K562 (cell line): Measurements from ENCODE around the gene RAE1. TPM values are rescaled to one million over a fixed set of nuclear protein-coding genes. Genes with fewer than 3 reads are reported as not detected.

Source experiments
- ATAC-seq: fragments of 200-7000 bp; cut with Tn5 transposase; 3 replicates; pipeline ENCODE4 v1.9.1; 2020; ENCODE audit warnings: moderate library complexity
- BruUV-seq: library from RNA; stranded (reverse); fragments of 400-500 nt; replicated peaks from 2 replicates; lab custom pipeline; 2021; lab: Mats Ljungman, UMichigan
- CTCF ChIA-PET: fragments of 300-600 bp; formaldehyde crosslinking; extraction: SDS; loops from one replicate; lab custom pipeline; 2021; ENCODE audit warnings: low intra/inter-chr PET ratio; lab: Yijun Ruan, JAX
- POLR2A ChIA-PET: fragments of 300-600, 350-650 bp; sonication (Branson Sonifier 250); formaldehyde crosslinking; extraction: SDS; loops from one replicate; lab custom pipeline; 2021; ENCODE audit warnings: antibody characterized with exemption, inconsistent platforms; lab: Yijun Ruan, JAX
- DNase-seq, 4 experiments: peaks; one replicate each; pipeline versions ENCODE4 v3.0.0 to v3.0.0-alpha.2; 2011 to 2018; ENCODE audit warnings: low spot score in 3 of 4, mixed read lengths in 3 of 4; ENCODE audit errors: extremely low read depth in 1 of 4
- FAIRE-seq: peaks from 2 replicates; lab custom pipeline; 2011; peaks lifted over from hg19 to GRCh38; lab: Jason Lieb, UNC
- H2AFZ ChIP-seq: 2 replicates; pipeline ENCODE4 v1.6.0; 2011; ENCODE audit warnings: low read depth, low read length, control low read depth, inconsistent platforms
- H3K27ac ChIP-seq: fragments of 200-600 bp; 3 replicates; pipeline ENCODE4 v1.8.0; 2011; ENCODE audit warnings: low read depth, mild to moderate bottlenecking, control low read depth, inconsistent platforms, low read length, moderate library complexity, mixed read lengths; ENCODE audit errors: extremely low read depth
- H3K27me3 ChIP-seq, 2 experiments: fragments of 300-600 bp in 1 of 2; 2 replicates in 1 of 2; 3 replicates in 1 of 2; pipeline versions ENCODE4 v1.6.0 to v1.8.0; 2011; ENCODE audit warnings: inconsistent platforms in 2 of 2, low read length in 2 of 2, mild to moderate bottlenecking in 1 of 2, mixed read lengths in 1 of 2, moderate library complexity in 1 of 2; ENCODE audit not compliant: control insufficient read depth in 2 of 2, insufficient read depth in 2 of 2
- H3K36me3 ChIP-seq: fragments of 300-600 bp; 3 replicates; pipeline ENCODE4 v1.8.0; 2011; ENCODE audit warnings: mild to moderate bottlenecking, low read length, inconsistent platforms; ENCODE audit not compliant: control insufficient read depth, insufficient read depth
- H3K4me1 ChIP-seq, 2 experiments: fragments of 200-600 bp in 1 of 2; replicated peaks in 1 of 2; 2 replicates in 1 of 2; 3 replicates in 1 of 2; pipeline versions ENCODE4 v1.5.1 to v1.8.0; 2011; ENCODE audit warnings: inconsistent platforms in 2 of 2, low read length in 2 of 2, mild to moderate bottlenecking in 1 of 2, mixed read lengths in 1 of 2, moderate library complexity in 1 of 2; ENCODE audit not compliant: control insufficient read depth in 2 of 2, insufficient read depth in 2 of 2
- H3K4me2 ChIP-seq: 2 replicates; pipeline ENCODE4 v1.6.1; 2011; ENCODE audit warnings: low read length, control low read depth, inconsistent platforms, mixed read lengths; ENCODE audit not compliant: insufficient read depth
- H3K4me3 ChIP-seq: fragments of 200-600 bp; sonication (generic), shearing (Covaris generic); 2 replicates; pipeline ENCODE4 v1.5.1; 2016; ENCODE audit warnings: control low read depth, inconsistent platforms
- H3K79me2 ChIP-seq: fragments of 200-600 bp; 3 replicates; pipeline ENCODE4 v1.8.0; 2011; ENCODE audit warnings: low read length, inconsistent platforms; ENCODE audit not compliant: control insufficient read depth, insufficient read depth
- H3K9ac ChIP-seq, 2 experiments: 2 replicates each; pipeline versions ENCODE4 v1.6.0 to v1.6.1; 2011; ENCODE audit warnings: low read depth in 2 of 2, low read length in 2 of 2, control low read depth in 1 of 2, inconsistent platforms in 1 of 2, mild to moderate bottlenecking in 1 of 2, mixed read lengths in 1 of 2; ENCODE audit not compliant: insufficient read depth in 1 of 2
- H3K9me1 ChIP-seq: one replicate; pipeline ENCODE4 v1.6.0; 2011; ENCODE audit warnings: inconsistent platforms, mild to moderate bottlenecking, low read length, moderate library complexity; ENCODE audit not compliant: control insufficient read depth, insufficient read depth
- H3K9me3 ChIP-seq: replicated peaks from 2 replicates; pipeline ENCODE4 v1.5.1; 2011; ENCODE audit warnings: low read depth, low read length, inconsistent platforms; ENCODE audit not compliant: control insufficient read depth, insufficient read depth
- H4K20me1 ChIP-seq: replicated peaks from 2 replicates; pipeline ENCODE4 v1.6.1; 2011; ENCODE audit warnings: low read length, inconsistent platforms, mixed read lengths; ENCODE audit not compliant: control insufficient read depth, insufficient read depth
- BCOR ChIP-seq: fragments of 450-650 bp; IDR thresholded peaks from 2 replicates; pipeline ENCODE4 v1.6.1; 2016
- HDAC8 ChIP-seq: fragments of 450-650 bp; IDR thresholded peaks from 2 replicates; pipeline ENCODE4 v1.6.1; 2016; ENCODE audit warnings: mild to moderate bottlenecking, missing genetic modification characterization, moderate library complexity, missing compliant biosample characterization
- KDM1A ChIP-seq, 2 experiments: fragments of 450-650 bp; IDR thresholded peaks; 2 replicates each; pipeline ENCODE4 v1.6.1; 2016; ENCODE audit warnings: mild to moderate bottlenecking in 2 of 2
- KDM4B ChIP-seq, 2 experiments: fragments of 450-650 bp in 1 of 2; sonication (generic) in 1 of 2; IDR thresholded peaks; 2 replicates each; pipeline ENCODE4 v1.6.1; 2016 to 2017; ENCODE audit warnings: borderline replicate concordance in 2 of 2, antibody characterized with exemption in 1 of 2, low read depth in 1 of 2, mild to moderate bottlenecking in 1 of 2
- KLF10 ChIP-seq: fragments of 250-450 bp; sonication (Bioruptor Pico); IDR thresholded peaks from 2 replicates; pipeline ENCODE4 v1.6.1; 2021; ENCODE audit warnings: matching md5 sums
- MAFF ChIP-seq: IDR thresholded peaks from 2 replicates; pipeline ENCODE4 v1.6.1; 2012; ENCODE audit warnings: low read length, improper control_type of control experiment
- MITF ChIP-seq: IDR thresholded peaks from 2 replicates; pipeline ENCODE4 v1.6.1; 2014; ENCODE audit warnings: antibody characterized with exemption
- NRF1 ChIP-seq, 2 experiments: fragments of 450-650 bp; IDR thresholded peaks in 1 of 2; conservative IDR thresholded peaks in 1 of 2; 2 replicates each; pipeline ENCODE4 v1.6.1; 2014; ENCODE audit warnings: mild to moderate bottlenecking in 2 of 2
- NUFIP1 ChIP-seq: fragments of 450-650 bp; IDR thresholded peaks from 2 replicates; pipeline ENCODE4 v1.6.1; 2018; ENCODE audit not compliant: partially characterized antibody
- OTX1 ChIP-seq: fragments of 450-650 bp; formaldehyde crosslinking; IDR thresholded peaks from 2 replicates; pipeline ENCODE4 v1.4.0; 2022; ENCODE audit warnings: mild to moderate bottlenecking
- POLR2AphosphoS2 ChIP-seq: IDR thresholded peaks from 2 replicates; pipeline ENCODE4 v1.6.1; 2012; ENCODE audit warnings: low read length, improper control_type of control experiment
- POLR2G ChIP-seq: fragments of 200-400 bp; formaldehyde crosslinking; IDR thresholded peaks from 2 replicates; pipeline ENCODE4 v1.6.1; 2017; ENCODE audit warnings: low read depth, mild to moderate bottlenecking, antibody characterized with exemption, low read length, moderate library complexity
- TFAM ChIP-seq: fragments of 250-450 bp; sonication (Bioruptor Pico); conservative IDR thresholded peaks from 2 replicates; pipeline ENCODE4 v1.5.0; 2021; ENCODE audit warnings: mild to moderate bottlenecking, moderate library complexity
- U2AF1 ChIP-seq: fragments of 200-400 bp; formaldehyde crosslinking; optimal IDR thresholded peaks from 2 replicates; pipeline ENCODE3; 2017; ENCODE audit warnings: mild to moderate bottlenecking, low read depth, low read length, moderate library complexity
- ZC3H8 ChIP-seq: fragments of 450-650 bp; IDR thresholded peaks from 2 replicates; pipeline ENCODE4 v1.6.1; 2017
- ZFP30 ChIP-seq: fragments of 250-450 bp; sonication (Bioruptor Pico); IDR thresholded peaks from 2 replicates; pipeline ENCODE4 v1.8.0; 2022; ENCODE audit warnings: moderate library complexity, mild to moderate bottlenecking, inconsistent platforms, borderline replicate concordance
- ZNF217 ChIP-seq: sonication (generic); formaldehyde crosslinking; IDR thresholded peaks from 2 replicates; pipeline ENCODE4 v1.8.0; 2022; ENCODE audit warnings: mild to moderate bottlenecking, missing genetic modification reagents
- WGBS: fragments of 100-300 bp; shearing (Covaris generic); methylation state at CpG from one replicate; pipeline ENCODE4 v1.1.6; 2016; ENCODE audit warnings: low coverage, mixed read lengths; ENCODE audit not compliant: insufficient coverage; ENCODE audit errors: missing lambda C conversion rate; 5-methylcytosine and 5-hydroxymethylcytosine counted together
- in situ Hi-C: fragments of 300-500 bp; cut with MboI; formaldehyde crosslinking; loops from 4 replicates; pipeline ENCODE4 v1.15.0; 2018; ENCODE audit warnings: inconsistent platforms, mixed read lengths
- intact Hi-C: fragments of 100-400 bp; cut with micrococcal nuclease; formaldehyde crosslinking; loops from 2 replicates; pipeline ENCODE4 v1.14.2; 2022
- polyA plus RNA-seq, 8 experiments: library from polyadenylated mRNA; depleted of rRNA in 4 of 8; stranded (reverse) in 5 of 8; unstranded in 3 of 8; fragments of >200 nt; fragmentation: Nextera tagmentation in 2 of 8; fragmentation: Illumina TruSeq in 1 of 8; extraction: Ambion mirVana in 2 of 8; extraction: Trizol in 1 of 8; gene quantifications; 2 replicates each; pipeline versions ENCODE4 v1.2.1 to v1.2.3, GENCODE V29; 2011 to 2014; ENCODE audit warnings: inconsistent platforms in 1 of 8, missing spikeins in 1 of 8
- total RNA-seq, 7 experiments: library from RNA; depleted of rRNA in 6 of 7; stranded (reverse); fragments of >200 nt in 6 of 7; fragmentation: Illumina TruSeq in 2 of 7; extraction: Trizol in 2 of 7; gene quantifications; 2 replicates each; pipeline versions ENCODE4 v1.2.1 to v1.2.3, GENCODE V29; 2011 to 2021; ENCODE audit warnings: low replicate concordance in 1 of 7

The RAE1 gene
- total and polyA plus RNA-seq, 9 of the 15 experiments (the other 6 are each of a cell fraction or from before 2014, with no cell fraction given), result 33.7 to 248 (median 77.7) TPM

GRCh38 chr20:57416296-57417022 is 65.4 kb downstream of the RAE1 start:
- peak overlapping the region; percentile 87; the same call in 1 of the 2 replicates for H2AFZ ChIP-seq
- CTCF ChIA-PET, result no interaction called here
- in situ Hi-C loops, result no loop called here
- intact Hi-C loops, result no loop called here
- FAIRE-seq (no peak), ATAC-seq (no peak), DNase-seq (no peak)
- no peak overlapping the region for H3K4me3 ChIP-seq
- H3K79me2 ChIP-seq, result no peaks in the 10 kb centered on the region
- H3K27ac ChIP-seq, result no peak overlapping the region; the same call in 2 of the 3 replicates
- H3K4me1 ChIP-seq, result peaks cover 65 to 66% of the 10 kb centered on the region in 2 experiments
- no peaks in the 10 kb centered on the region for H3K36me3 ChIP-seq
- no peaks in the 10 kb centered on the region for H4K20me1 ChIP-seq
- H3K4me2 ChIP-seq, result no peak overlapping the region
- peak overlapping the region in 1 of 2 experiments; percentile 74; a peak in 1 of 4 replicates for H3K9ac ChIP-seq
- H3K27me3 ChIP-seq, result no peaks in the 10 kb centered on the region
- no peaks in the 10 kb centered on the region for H3K9me1 ChIP-seq
- WGBS, result 74% methylated on average over 14 of the region's 15 CpGs
- H3K9me3 ChIP-seq, result no peaks in the 10 kb centered on the region
- no TSS peak for BruUV-seq
- POLR2A ChIA-PET, result interaction anchor here (0.6 to 1.7 kb wide), 4 partner anchors 15 to 22 kb away, joined by 3 to 6 read pairs (median 4); no protein-coding TSS in a partner anchor
- no peak for TF ChIP-seq TFAM (CRISPR knock-in tag)
- TF ChIP-seq POLR2G, result no peak
- no peak for TF ChIP-seq U2AF1
- TF ChIP-seq MITF, result no peak
- no peak for TF ChIP-seq MAFF
- no peak for TF ChIP-seq OTX1 (CRISPR knock-in tag)
- no peak for TF ChIP-seq ZFP30 (CRISPR knock-in tag)
- no peak for TF ChIP-seq NRF1 (conservative IDR thresholded peaks at IDR 0.05 in 1 of 2, IDR thresholded peaks at IDR 0.05 in 1 of 2)
- no peak for TF ChIP-seq KLF10
- TF ChIP-seq ZC3H8, result no peak
- no peak for TF ChIP-seq KDM4B (IDR thresholded peaks at IDR 0.05; ENCODE audit: borderline replicate concordance in 2 of 2, low read depth in 1 of 2)
- TF ChIP-seq HDAC8 (tag), result no peak
- 0 out of 4 replicates have a peak, but pooled peaks of 1 of the 2 experiments have one; percentile 25 for TF ChIP-seq KDM1A (IDR thresholded peaks at IDR 0.05)
- TF ChIP-seq NUFIP1, result no peak
- TF ChIP-seq ZNF217 (CRISPR knock-in tag), result no peak
- peak; percentile 54; the same call in 1 of the 2 replicates for TF ChIP-seq BCOR
- TF ChIP-seq POLR2AphosphoS2, result no peak
